ENCODE data around the gene CTTNBP2NL.
"Not testable (repeated sequence)": the region's sequence is repeated elsewhere in the genome, so short reads cannot be mapped to it uniquely, and the experiment has no call there.

CTTNBP2NL gene

GRCh38 chr1:112477550-112477949 is 81.5 kb downstream of the CTTNBP2NL start:
- TF ChIP-seq CTCF (IDR thresholded peaks at IDR 0.05), result no peak
- Histone ChIP-seq H3K4me3 (no peak overlapping the region), H3K27ac (no peak overlapping the region)
- no peak for DNase-seq (ENCODE audit: low spot score)

GRCh38 chr1:112478314-112478713 is 82.3 kb downstream of the CTTNBP2NL start:
- DNase-seq (ENCODE audit: low spot score), result no peak
- TF ChIP-seq CTCF (IDR thresholded peaks at IDR 0.05), result no peak
- no peak overlapping the region for H3K27ac ChIP-seq
- no peak overlapping the region for H3K4me3 ChIP-seq

GRCh38 chr1:112486063-112486462 is 90.0 kb downstream of the CTTNBP2NL start:
- H3K4me3 ChIP-seq; H3K27ac ChIP-seq; DNase-seq (ENCODE audit: low spot score): not testable (repeated sequence)

- H3K27ac ChIP-seq; DNase-seq (ENCODE audit: low spot score); H3K4me3 ChIP-seq: not testable (repeated sequence)
These were observed 91.7 kb downstream of the CTTNBP2NL start for GRCh38 chr1:112487686-112488085.

GRCh38 chr1:112488141-112488540 is 92.1 kb downstream of the CTTNBP2NL start:
- no peak for TF ChIP-seq CTCF (IDR thresholded peaks at IDR 0.05)

GRCh38 chr1:112492076-112492475 is 96.1 kb downstream of the CTTNBP2NL start:
- Histone ChIP-seq H3K4me3 (no peak overlapping the region), H3K27ac (no peak overlapping the region)
- DNase-seq (ENCODE audit: low spot score), result no peak
- TF ChIP-seq CTCF (IDR thresholded peaks at IDR 0.05), result no peak

More at GRCh38 chr1:112488141-112488540, 92.1 kb downstream of the CTTNBP2NL start:
- H3K27ac ChIP-seq, result no peak overlapping the region
- no peak overlapping the region for H3K4me3 ChIP-seq
- DNase-seq (ENCODE audit: low spot score), result no peak

GRCh38 chr1:112493351-112493750 is 97.3 kb downstream of the CTTNBP2NL start:
- TF ChIP-seq CTCF (IDR thresholded peaks at IDR 0.05), result no peak
- DNase-seq (ENCODE audit: low spot score), result no peak
- Histone ChIP-seq H3K4me3 (no peak overlapping the region), H3K27ac (no peak overlapping the region)

- TF ChIP-seq CTCF (IDR thresholded peaks at IDR 0.05), result no peak
- Histone ChIP-seq H3K27ac (no peak overlapping the region), H3K4me3 (no peak overlapping the region)
- no peak for DNase-seq (ENCODE audit: low spot score)
These were observed 100.3 kb downstream of the CTTNBP2NL start for GRCh38 chr1:112496290-112496689.
